ENCODE measurements around the gene TMPRSS3.

TMPRSS3 gene

DNA sequence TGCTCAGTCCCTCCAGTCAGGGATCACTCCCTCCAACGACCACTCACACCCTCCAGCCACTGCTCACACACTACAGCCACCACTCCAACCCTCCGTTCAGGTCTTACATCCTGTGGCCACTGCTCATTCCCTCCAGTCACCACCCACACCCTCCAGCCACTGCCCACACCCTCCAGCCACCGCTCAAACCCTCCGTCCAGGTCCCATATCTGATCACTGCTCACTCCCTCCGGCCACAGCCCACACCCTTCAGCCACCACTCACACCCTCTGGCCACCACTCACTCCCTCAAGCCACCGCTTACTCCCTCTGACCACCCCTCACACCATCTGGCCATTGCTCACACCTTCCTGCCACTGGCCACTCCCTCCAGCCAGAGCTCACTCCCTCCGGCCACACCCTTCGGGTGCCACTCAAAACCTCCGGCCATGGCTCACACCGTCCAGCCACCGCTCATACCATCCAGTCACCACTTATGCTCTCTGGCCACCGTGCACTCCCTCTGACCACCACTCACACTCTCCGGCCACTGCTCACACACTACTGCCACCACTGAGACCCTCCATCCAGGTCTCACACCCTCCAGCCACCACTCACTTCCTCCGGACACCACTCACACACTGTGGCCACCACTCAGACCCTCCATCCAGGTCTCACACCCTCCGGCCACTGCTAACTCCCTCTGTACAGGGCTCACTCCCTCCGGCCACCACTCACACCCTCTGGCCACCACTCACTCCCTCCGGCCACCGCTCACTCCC lies 24.8 kb downstream of the TMPRSS3 start:
- DNase-seq (ENCODE audit: insufficient read length, low spot score) (no peak), FAIRE-seq (peak; percentile 5)
- peak; percentile 48 for TF ChIP-seq POLR2AphosphoS5 (IDR thresholded peaks at IDR 0.05; ENCODE audit: low read depth, low read length)
- TF ChIP-seq POLR2A (IDR thresholded peaks at IDR 0.05; ENCODE audit: low read depth, low read length) = peak; percentile 51; the same call in 1 of the 2 replicates
- no peak for TF ChIP-seq POU2F2 (IDR thresholded peaks at IDR 0.05; ENCODE audit: low read depth, low read length)

DNA sequence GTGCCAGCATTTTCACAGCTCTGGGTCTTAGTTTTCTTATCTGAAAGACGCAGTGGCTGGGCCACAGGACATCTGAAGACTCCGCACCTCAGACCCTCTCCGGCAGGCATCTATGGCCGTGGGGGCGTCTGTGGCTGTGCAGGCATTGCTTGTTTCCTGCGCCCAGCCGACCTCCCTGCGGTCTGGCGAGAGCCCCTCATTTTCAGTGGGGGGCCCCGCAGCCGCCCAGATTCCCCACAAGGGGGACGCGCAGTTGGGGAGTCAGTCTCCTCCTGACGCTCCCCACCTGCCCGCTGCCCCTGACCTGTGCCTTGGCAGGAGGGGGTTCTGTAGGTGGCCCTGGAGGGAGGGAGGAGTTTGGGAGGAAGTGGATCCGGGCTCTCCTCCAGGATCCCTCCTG lies 26.0 kb downstream of the TMPRSS3 start:
- FAIRE-seq = no peak
- no peak for DNase-seq (ENCODE audit: insufficient read length, low spot score)
- TF ChIP-seq SPI1 (IDR thresholded peaks at IDR 0.05; ENCODE audit: low read depth, low read length) (no peak), POLR2A (IDR thresholded peaks at IDR 0.05; ENCODE audit: low read depth, low read length) (peak; percentile 28; the same call in 1 of the 2 replicates), POLR2AphosphoS5 (IDR thresholded peaks at IDR 0.05; ENCODE audit: low read depth, low read length) (no peak)

DNA sequence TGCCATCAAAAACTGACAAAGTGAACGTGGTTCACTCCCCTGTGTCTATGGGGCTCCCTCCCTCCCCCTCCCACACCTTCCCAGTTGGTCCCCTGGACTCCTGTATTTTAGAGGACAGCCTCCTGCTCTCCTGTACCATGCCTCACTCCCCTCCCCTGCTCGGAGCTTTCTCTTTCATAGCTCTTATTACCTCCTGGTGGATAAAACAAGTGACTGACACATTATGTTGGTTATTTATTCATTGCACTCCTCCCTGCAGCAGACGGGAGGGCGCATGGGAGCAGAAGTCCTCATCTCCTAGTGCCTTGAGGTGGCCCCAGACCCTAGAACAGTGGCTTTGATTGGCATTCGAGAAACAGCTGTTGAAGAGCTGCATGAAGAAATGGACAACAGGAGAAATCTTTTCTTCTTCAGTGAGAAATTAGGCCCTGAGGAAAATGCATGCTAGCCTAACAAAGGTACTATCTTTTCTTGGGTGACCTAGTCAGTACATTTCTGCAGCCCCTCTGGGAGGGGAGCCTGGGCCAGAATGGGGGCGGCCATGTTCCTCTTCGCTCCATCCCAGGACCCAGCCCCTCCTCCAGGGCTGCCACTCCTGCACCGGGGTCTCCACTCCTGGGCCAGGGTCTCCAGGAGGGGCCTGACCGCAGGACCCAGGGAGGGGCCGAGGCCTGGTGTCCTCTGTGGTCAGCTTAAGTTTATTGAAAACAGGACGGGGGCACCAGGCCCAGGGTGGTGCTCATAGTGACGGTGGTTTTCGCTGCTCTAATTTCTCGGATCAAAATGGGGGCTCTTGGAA lies 28.3 kb downstream of the TMPRSS3 start:
- DNase-seq (ENCODE audit: insufficient read length, low spot score) = no peak
- no peak for FAIRE-seq
- TF ChIP-seq TAF1 (IDR thresholded peaks at IDR 0.05; ENCODE audit: low read depth, low read length) = no peak
- no peak for TF ChIP-seq POU2F2 (IDR thresholded peaks at IDR 0.05; ENCODE audit: low read depth, low read length)
- no peak for TF ChIP-seq SPI1 (IDR thresholded peaks at IDR 0.05; ENCODE audit: low read depth, low read length)
- no peak for TF ChIP-seq POLR2A (IDR thresholded peaks at IDR 0.05; ENCODE audit: low read depth, low read length)
- no peak for TF ChIP-seq PAX5 (IDR thresholded peaks at IDR 0.05; ENCODE audit: insufficient read depth, low read length, severe bottlenecking)

- FAIRE-seq (no peak), DNase-seq (ENCODE audit: insufficient read length, low spot score) (no peak)
- TF ChIP-seq POLR2A (IDR thresholded peaks at IDR 0.05; ENCODE audit: low read depth, low read length) (no peak), TAF1 (IDR thresholded peaks at IDR 0.05; ENCODE audit: low read depth, low read length) (no peak), SPI1 (IDR thresholded peaks at IDR 0.05; ENCODE audit: low read depth, low read length) (no peak), POLR2AphosphoS5 (IDR thresholded peaks at IDR 0.05; ENCODE audit: low read depth, low read length) (no peak)
Observed at GRCh38 chr21:42366292-42367010, 29.4 kb downstream of the TMPRSS3 start, which contains the start of gene TFF1. TFF1 (minus strand) TSS chr21:42366535; CDS start chr21:42366495, 40 bp downstream.

GRCh38 chr21:42365770-42366169 lies 30.1 kb downstream of the TMPRSS3 start:
- DNase-seq (ENCODE audit: insufficient read length, low spot score) (no peak), FAIRE-seq (no peak)
- 0 out of 2 replicates have a peak, but pooled peaks have one; percentile 25 for TF ChIP-seq SPI1 (IDR thresholded peaks at IDR 0.05; ENCODE audit: low read depth, low read length)
- no peak for TF ChIP-seq POLR2AphosphoS5 (IDR thresholded peaks at IDR 0.05; ENCODE audit: low read depth, low read length)

GRCh38 chr21:42364304-42364865 lies 31.5 kb downstream of the TMPRSS3 start:
- DNase-seq (ENCODE audit: insufficient read length, low spot score) = no peak
- no peak for FAIRE-seq
- TF ChIP-seq TAF1 (IDR thresholded peaks at IDR 0.05; ENCODE audit: low read depth, low read length) (no peak), POLR2A (IDR thresholded peaks at IDR 0.05; ENCODE audit: low read depth, low read length) (no peak), POU2F2 (IDR thresholded peaks at IDR 0.05; ENCODE audit: low read depth, low read length) (no peak), SPI1 (IDR thresholded peaks at IDR 0.05; ENCODE audit: low read depth, low read length) (no peak), POLR2AphosphoS5 (IDR thresholded peaks at IDR 0.05; ENCODE audit: low read depth, low read length) (no peak), PAX5 (IDR thresholded peaks at IDR 0.05; ENCODE audit: insufficient read depth, low read length, severe bottlenecking) (no peak)

- no peak for TF ChIP-seq POLR2A (IDR thresholded peaks at IDR 0.05; ENCODE audit: low read depth, low read length)
- no peak for TF ChIP-seq SPI1 (IDR thresholded peaks at IDR 0.05; ENCODE audit: low read depth, low read length)
- TF ChIP-seq POLR2AphosphoS5 (IDR thresholded peaks at IDR 0.05; ENCODE audit: low read depth, low read length) = no peak
- TF ChIP-seq POU2F2 (IDR thresholded peaks at IDR 0.05; ENCODE audit: low read depth, low read length) = no peak
- no peak for TF ChIP-seq PAX5 (IDR thresholded peaks at IDR 0.05; ENCODE audit: insufficient read depth, low read length, severe bottlenecking)
- no peak for TF ChIP-seq TAF1 (IDR thresholded peaks at IDR 0.05; ENCODE audit: low read depth, low read length)
- FAIRE-seq (no peak), DNase-seq (ENCODE audit: insufficient read length, low spot score) (no peak)
Observed at GRCh38 chr21:42363312-42363711, 32.5 kb downstream of the TMPRSS3 start.

DNA sequence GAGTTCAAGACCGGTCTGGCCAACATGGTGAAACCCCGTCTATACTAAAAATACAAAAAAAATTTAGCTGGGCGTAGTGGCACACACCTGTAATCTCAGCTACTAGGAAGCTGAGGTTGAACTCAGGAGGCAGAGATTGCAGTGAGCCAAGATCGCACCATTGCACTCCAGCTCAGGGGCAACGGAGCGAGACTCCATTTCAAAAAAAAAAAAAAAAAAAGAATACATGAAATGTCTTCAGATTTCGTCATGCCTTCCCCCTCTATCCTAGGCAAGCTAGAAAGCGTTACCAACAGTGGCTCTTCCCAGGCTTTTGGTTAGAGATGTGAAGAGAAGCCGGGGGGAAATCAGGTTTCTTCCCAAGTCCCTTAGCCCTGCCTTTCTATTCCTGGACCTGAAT lies 33.2 kb downstream of the TMPRSS3 start:
- TF ChIP-seq PAX5 (IDR thresholded peaks at IDR 0.05; ENCODE audit: insufficient read depth, low read length, severe bottlenecking) = no peak
- TF ChIP-seq POLR2AphosphoS5 (IDR thresholded peaks at IDR 0.05; ENCODE audit: low read depth, low read length) = no peak
- no peak for TF ChIP-seq POU2F2 (IDR thresholded peaks at IDR 0.05; ENCODE audit: low read depth, low read length)
- TF ChIP-seq SPI1 (IDR thresholded peaks at IDR 0.05; ENCODE audit: low read depth, low read length) = no peak
- no peak for TF ChIP-seq POLR2A (IDR thresholded peaks at IDR 0.05; ENCODE audit: low read depth, low read length)
- no peak for TF ChIP-seq TAF1 (IDR thresholded peaks at IDR 0.05; ENCODE audit: low read depth, low read length)
- DNase-seq (ENCODE audit: insufficient read length, low spot score) (no peak), FAIRE-seq (no peak)

DNA sequence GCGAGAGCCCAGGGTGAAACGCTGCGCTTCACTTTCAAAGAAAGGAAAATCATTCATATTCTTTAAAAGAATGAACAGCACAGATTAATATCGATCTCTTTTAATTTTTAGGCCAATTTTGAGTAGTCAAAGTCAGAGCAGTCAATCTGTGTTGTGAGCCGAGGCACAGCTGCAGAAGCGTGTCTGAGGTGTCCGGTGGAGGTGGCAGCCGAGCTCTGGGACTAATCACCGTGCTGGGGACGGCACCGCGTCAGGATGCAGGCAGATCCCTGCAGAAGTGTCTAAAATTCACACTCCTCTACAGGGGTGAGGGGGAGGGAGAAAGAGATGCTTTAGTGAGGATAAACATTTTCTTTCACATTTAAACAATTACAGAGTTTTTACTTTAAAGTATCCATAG lies 33.7 kb downstream of the TMPRSS3 start:
- no peak for DNase-seq (ENCODE audit: insufficient read length, low spot score)
- no peak for FAIRE-seq
- TF ChIP-seq POLR2AphosphoS5 (IDR thresholded peaks at IDR 0.05; ENCODE audit: low read depth, low read length) (no peak), POU2F2 (IDR thresholded peaks at IDR 0.05; ENCODE audit: low read depth, low read length) (no peak), SPI1 (IDR thresholded peaks at IDR 0.05; ENCODE audit: low read depth, low read length) (no peak), TAF1 (IDR thresholded peaks at IDR 0.05; ENCODE audit: low read depth, low read length) (no peak), PAX5 (IDR thresholded peaks at IDR 0.05; ENCODE audit: insufficient read depth, low read length, severe bottlenecking) (no peak), POLR2A (IDR thresholded peaks at IDR 0.05; ENCODE audit: low read depth, low read length) (no peak)
